Mucosa of rectum (tissue), 2 donors: Measurements from ENCODE around the gene ALDH2.
"Not testable (repeated sequence)": the region's sequence is repeated elsewhere in the genome, so short reads cannot be mapped to it uniquely, and the experiment has no call there.

Experiments used
- H3K27ac ChIP-seq, 2 donors: one replicate each; pipeline ENCODE4 v1.7.0; 2013; ENCODE audit warnings: inconsistent platforms in 2 of 2, low read depth in 2 of 2, low read length in 2 of 2
- H3K27me3 ChIP-seq, 2 donors: one replicate each; pipeline ENCODE4 v1.7.0; 2013; ENCODE audit warnings: low read length in 2 of 2; ENCODE audit not compliant: control insufficient read depth in 2 of 2, insufficient read depth in 2 of 2
- H3K36me3 ChIP-seq, 2 donors: one replicate each; pipeline ENCODE4 v1.7.0; 2013; ENCODE audit warnings: low read length in 2 of 2; ENCODE audit not compliant: control insufficient read depth in 2 of 2, insufficient read depth in 2 of 2
- H3K4me1 ChIP-seq, 2 donors: one replicate each; pipeline ENCODE4 v1.7.0; 2013; ENCODE audit warnings: low read length in 2 of 2, mild to moderate bottlenecking in 1 of 2; ENCODE audit not compliant: control insufficient read depth in 2 of 2, insufficient read depth in 2 of 2
- H3K4me3 ChIP-seq, 2 donors: one replicate each; pipeline ENCODE4 v1.7.0; 2013; ENCODE audit warnings: low read length in 2 of 2
- H3K9ac ChIP-seq, 2 donors: one replicate each; pipeline ENCODE4 v1.7.0; 2013; ENCODE audit warnings: low read length in 2 of 2, low read depth in 1 of 2, mild to moderate bottlenecking in 1 of 2
- H3K9me3 ChIP-seq, 2 donors: one replicate each; pipeline ENCODE4 v1.7.0; 2013; ENCODE audit warnings: low read length in 2 of 2; ENCODE audit not compliant: control insufficient read depth in 2 of 2
- donor health status: healthy.
- donor health status: Normal muscosa, but diverticular disease.

The ALDH2 gene

DNA sequence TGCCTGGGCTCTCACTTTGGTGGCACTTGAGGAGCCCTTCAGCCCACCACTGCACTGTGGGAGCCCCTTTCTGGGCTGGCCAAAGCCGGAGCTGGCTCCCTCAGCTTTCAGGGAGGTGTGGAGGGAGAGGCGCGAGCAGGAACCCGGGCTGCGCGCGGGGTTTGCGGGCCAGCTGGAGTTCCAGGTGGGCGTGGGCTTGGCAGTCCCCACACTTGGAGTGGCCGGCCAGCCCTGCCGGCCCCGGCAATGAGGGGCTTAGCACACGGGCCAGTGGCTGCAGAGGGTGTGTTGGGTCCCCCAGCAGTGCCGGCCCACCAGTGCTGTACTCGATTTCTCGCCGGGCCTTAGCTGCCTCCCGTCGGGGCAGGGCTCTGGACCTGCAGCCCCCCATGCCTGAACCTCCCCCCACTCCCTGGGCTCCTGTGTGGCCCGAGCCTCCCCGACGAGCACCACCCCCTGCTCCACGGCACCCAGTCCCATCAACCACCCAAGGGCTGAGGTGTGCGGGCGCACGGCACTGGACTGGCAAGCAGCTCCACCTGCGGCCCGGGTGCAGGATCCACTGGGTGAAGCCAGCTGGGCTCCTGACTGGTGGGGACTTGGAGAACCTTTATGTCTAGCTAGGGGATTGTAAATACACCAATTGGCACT, 68.9 kb downstream of the ALDH2 start:
- H3K4me3 ChIP-seq, H3K9ac ChIP-seq, H3K27me3 ChIP-seq, H3K4me1 ChIP-seq, H3K9me3 ChIP-seq, H3K36me3 ChIP-seq: not testable (repeated sequence)
- H3K27ac ChIP-seq = peak overlapping the region in 1 of 2 donors; percentile 23

- no peaks in the 10 kb centered on the region for H3K9me3 ChIP-seq
- peaks cover 18 to 21% of the 10 kb centered on the region in 2 donors for H3K4me1 ChIP-seq
- H3K4me3 ChIP-seq = no peak overlapping the region
- no peaks in the 10 kb centered on the region for H3K27me3 ChIP-seq
- no peak overlapping the region for H3K9ac ChIP-seq
- no peak overlapping the region for H3K27ac ChIP-seq
- peaks cover 8 to 10% of the 10 kb centered on the region in 2 donors for H3K36me3 ChIP-seq
Measured at GRCh38 chr12:111838353-111838752, 71.6 kb downstream of the ALDH2 start.

DNA sequence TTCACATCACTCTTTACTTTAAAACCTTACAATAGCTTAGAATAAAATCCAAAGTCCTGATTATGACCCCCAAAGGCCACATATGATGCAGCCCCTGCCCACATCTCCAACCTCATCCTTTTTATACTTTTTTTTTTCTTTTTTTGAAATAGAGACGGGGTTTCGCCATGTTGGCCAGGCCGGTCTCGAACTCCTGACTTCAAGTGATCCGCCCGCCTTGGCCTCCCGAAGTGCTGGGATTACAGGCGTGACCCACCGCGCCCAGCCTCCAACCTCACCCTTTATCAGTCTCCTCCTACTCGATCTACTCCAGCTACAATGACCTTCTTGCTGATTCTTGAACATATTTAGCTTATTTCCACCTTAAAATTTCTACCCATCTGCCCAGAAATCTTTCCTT, 74.1 kb downstream of the ALDH2 start:
- Histone ChIP-seq H3K36me3 (peaks cover 8 to 10% of the 10 kb centered on the region in 2 donors), H3K4me1 (peaks cover 31 to 36% of the 10 kb centered on the region in 2 donors), H3K27me3 (no peaks in the 10 kb centered on the region), H3K9me3 (no peaks in the 10 kb centered on the region), H3K4me3 (peak overlapping the region; percentile 90 to 97), H3K9ac (peak overlapping the region; percentile 81 to 99), H3K27ac (peak overlapping the region; percentile 96 to 97)

DNA sequence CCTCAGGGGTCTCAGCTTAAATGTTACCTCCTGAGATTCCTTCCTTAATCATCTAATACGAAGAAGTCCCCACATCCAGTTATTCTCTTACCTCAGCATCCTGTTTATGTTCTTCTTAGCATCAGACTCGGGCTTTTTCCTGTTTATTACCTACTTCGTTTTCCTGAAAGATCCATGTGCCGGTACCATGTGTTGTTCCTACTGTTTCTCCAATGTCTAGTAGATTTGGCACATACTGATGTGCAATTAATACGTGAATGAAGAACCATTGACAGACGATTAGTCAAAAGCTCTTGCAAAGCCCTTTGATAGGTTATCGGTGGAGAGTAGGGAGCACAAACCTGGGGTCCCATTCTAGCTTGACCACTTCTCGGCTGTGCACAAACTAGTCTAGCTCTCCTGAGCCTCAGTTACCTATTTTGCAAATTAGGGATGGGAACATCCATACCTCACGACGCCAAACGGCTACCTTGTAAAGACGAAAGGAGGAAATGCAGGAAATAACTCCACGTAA, 74.6 kb downstream of the ALDH2 start:
- Histone ChIP-seq H3K9me3 (no peaks in the 10 kb centered on the region), H3K36me3 (peaks cover 8 to 10% of the 10 kb centered on the region in 2 donors), H3K27ac (peak overlapping the region; percentile 96 to 97), H3K27me3 (no peaks in the 10 kb centered on the region), H3K9ac (peak overlapping the region; percentile 81 to 99), H3K4me1 (peaks cover 31 to 36% of the 10 kb centered on the region in 2 donors), H3K4me3 (peak overlapping the region; percentile 90 to 97)

DNA sequence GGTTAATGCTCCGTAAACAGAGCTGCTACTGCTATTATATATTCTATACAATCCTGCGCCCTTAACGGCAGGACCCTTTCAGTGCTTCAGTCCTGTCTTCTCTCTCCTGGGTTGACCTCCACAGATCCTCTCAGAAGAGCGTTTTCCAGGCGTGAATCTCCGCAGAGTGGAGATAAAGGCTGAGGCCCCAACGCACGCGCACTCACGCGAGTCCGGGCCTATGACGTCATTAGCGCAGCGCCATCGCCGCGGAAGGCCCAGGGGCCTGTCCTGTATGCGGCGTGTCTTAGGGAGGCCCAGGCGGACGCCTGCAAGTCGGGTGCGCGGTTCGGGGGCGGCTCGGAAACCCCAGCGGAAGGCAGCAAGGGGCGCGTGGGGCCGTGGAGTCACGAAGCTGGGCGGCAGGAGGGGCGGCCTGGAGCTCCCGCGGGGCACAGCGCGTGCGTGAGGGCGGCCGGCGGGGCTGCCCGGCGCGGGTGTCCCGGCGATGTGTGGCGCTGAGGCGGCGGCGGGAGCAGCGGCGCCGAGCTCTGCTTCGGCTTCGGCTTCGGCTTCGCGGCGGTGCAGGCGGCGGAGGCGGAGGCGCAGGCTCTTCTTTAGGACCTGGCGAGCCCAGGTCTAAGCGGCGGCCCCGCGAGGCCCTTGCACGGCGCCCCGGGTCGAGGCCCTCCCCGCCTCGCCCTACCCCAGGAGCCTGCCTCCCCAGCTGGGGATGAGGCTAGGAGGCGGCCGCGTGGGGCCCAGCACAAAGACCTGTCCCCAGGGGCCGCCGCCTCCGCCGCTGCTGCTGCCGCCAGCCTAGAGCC, 75.2 kb downstream of the ALDH2 start, which contains the start of gene MAPKAPK5:
Gene MAPKAPK5 (plus strand): TSS at position 479 of the 806 bp plus-strand sequence. CDS start 506 bp downstream, outside the sequence.
- H3K4me1 ChIP-seq = peaks cover 31 to 36% of the 10 kb centered on the region in 2 donors
- H3K9me3 ChIP-seq = no peaks in the 10 kb centered on the region
- peak within 1 kb of the TSS; percentile 81 to 99 for H3K9ac ChIP-seq
- peaks cover 8 to 10% of the 10 kb centered on the region in 2 donors for H3K36me3 ChIP-seq
- peak within 1 kb of the TSS; percentile 90 to 97 for H3K4me3 ChIP-seq
- H3K27me3 ChIP-seq = no peaks in the 10 kb centered on the region
- H3K27ac ChIP-seq = peak within 1 kb of the TSS; percentile 96 to 97

DNA sequence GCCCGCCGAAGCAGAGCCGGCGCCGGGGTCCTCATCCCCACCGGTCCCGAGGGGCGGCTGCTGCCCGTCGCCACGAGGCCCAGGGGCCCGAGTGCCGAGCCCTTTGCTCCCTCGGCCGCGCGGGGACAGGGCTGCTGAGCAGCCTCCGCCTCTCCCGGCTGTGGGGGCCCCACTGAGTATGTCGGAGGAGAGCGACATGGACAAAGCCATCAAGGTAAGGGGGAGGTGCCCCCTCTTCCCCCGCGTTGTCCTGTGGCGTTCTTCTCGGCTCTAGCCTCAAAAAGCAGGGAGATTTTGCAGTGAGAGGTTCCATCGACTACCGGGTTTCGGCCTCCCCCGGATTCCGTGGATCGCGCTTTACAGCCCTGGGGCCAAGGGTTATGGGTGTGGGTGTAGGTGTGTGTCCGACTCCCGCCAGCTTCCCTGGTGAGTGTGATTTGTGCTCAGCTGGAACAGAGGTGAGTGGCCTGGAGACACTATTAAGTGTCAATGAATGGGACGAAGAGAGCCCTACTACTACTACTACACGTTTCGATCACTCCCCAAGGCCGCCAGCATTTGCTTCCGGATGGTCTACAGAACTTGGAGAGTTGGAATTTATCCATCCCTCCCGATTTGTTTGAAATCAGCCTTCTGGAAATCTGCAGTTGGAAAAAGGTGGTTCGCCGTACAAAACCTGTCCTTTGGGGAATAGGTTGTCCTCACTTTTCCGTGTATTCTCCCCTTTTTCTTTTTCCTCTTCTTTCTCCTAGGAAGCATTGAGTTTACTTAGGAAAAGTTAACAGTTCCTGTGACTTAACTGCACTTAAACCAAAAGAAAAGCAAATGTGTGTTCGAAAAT, 76.0 kb downstream of the ALDH2 start:
- H3K4me3 ChIP-seq = peak overlapping the region; percentile 90 to 97
- H3K36me3 ChIP-seq = peaks cover 8 to 10% of the 10 kb centered on the region in 2 donors
- no peaks in the 10 kb centered on the region for H3K9me3 ChIP-seq
- peaks cover 31 to 36% of the 10 kb centered on the region in 2 donors for H3K4me1 ChIP-seq
- peak overlapping the region; percentile 96 to 97 for H3K27ac ChIP-seq
- H3K27me3 ChIP-seq = no peaks in the 10 kb centered on the region
- H3K9ac ChIP-seq = peak overlapping the region; percentile 81 to 99

- Histone ChIP-seq H3K27me3 (no peaks in the 10 kb centered on the region), H3K4me3 (no peak overlapping the region), H3K4me1 (peaks cover 20 to 24% of the 10 kb centered on the region in 2 donors), H3K9me3 (no peaks in the 10 kb centered on the region), H3K27ac (no peak overlapping the region), H3K36me3 (peaks cover 0 to 2% of the 10 kb centered on the region in 2 donors), H3K9ac (no peak overlapping the region)
Measured at GRCh38 chr12:111846016-111846415, 79.3 kb downstream of the ALDH2 start.

GRCh38 chr12:111850526-111850925, 83.8 kb downstream of the ALDH2 start:
- Histone ChIP-seq H3K36me3 (peaks cover 0 to 2% of the 10 kb centered on the region in 2 donors), H3K9me3 (no peaks in the 10 kb centered on the region), H3K9ac (no peak overlapping the region), H3K27me3 (no peaks in the 10 kb centered on the region), H3K27ac (peak overlapping the region; percentile 67 to 68), H3K4me3 (no peak overlapping the region), H3K4me1 (peaks cover 3% of the 10 kb centered on the region in 2 donors)

- Histone ChIP-seq H3K36me3 (peaks cover 0 to 4% of the 10 kb centered on the region in 2 donors), H3K9me3 (no peaks in the 10 kb centered on the region), H3K4me1 (no peaks in the 10 kb centered on the region), H3K4me3 (no peak overlapping the region), H3K27me3 (no peaks in the 10 kb centered on the region), H3K27ac (no peak overlapping the region), H3K9ac (no peak overlapping the region)
Measured at GRCh38 chr12:111858186-111858585, 91.5 kb downstream of the ALDH2 start.
